ENCODE results near the gene CHPF.

DNA sequence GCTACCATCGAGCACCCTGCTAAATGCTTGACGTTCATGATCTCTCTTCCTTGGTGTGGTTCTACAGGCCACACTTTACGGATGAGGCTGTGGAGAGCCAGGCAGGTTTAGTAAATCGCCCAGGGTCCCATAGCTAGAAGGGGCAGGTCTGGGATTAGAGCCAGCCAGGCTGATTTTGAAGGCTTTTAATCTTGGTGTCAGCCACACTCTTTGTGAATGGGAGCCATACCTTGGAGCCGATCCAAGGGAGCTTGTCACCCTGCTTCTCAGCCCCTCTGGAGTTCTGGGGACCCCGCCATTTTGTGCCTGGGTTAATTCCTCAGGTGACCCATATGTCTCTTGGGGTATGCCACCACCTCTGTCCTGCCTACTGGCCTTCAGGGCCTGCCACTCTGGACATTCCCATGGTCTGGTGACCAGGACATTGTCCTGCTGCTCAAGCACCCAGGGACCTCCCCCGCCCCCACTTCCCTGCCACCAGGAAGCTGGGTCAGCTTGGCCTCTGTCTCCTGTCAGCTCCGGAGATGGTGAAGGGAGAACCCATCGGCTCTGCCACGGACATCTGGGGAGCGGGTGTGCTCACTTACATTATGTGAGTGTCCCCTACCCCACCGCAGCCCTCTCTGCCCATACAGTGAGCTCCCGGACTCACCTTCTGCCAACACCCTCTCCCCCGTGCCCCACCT, 52.2 kb downstream of the CHPF start:
- TF ChIP-seq ZNF274 (IDR thresholded peaks at IDR 0.05; ENCODE audit: low read depth, low read length) (no peak), SUZ12 (IDR thresholded peaks at IDR 0.05; ENCODE audit: extremely low read depth, insufficient read depth, insufficient read length) (no peak)
